Measurements from ENCODE around the gene ABHD15. TPM values are rescaled to one million over a fixed set of nuclear protein-coding genes. Genes with fewer than 3 reads are reported as not detected.
A peak's percentile ranks its signal among the peaks of the same experiment; 100 is the strongest.

The ABHD15 gene
- total and polyA plus RNA-seq, 9 of the 15 experiments (the other 6 are each of a cell fraction or from before 2014, with no cell fraction given) = 0.85 to 4.2 (median 2.1) TPM

- TF ChIP-seq, protein P1, sequence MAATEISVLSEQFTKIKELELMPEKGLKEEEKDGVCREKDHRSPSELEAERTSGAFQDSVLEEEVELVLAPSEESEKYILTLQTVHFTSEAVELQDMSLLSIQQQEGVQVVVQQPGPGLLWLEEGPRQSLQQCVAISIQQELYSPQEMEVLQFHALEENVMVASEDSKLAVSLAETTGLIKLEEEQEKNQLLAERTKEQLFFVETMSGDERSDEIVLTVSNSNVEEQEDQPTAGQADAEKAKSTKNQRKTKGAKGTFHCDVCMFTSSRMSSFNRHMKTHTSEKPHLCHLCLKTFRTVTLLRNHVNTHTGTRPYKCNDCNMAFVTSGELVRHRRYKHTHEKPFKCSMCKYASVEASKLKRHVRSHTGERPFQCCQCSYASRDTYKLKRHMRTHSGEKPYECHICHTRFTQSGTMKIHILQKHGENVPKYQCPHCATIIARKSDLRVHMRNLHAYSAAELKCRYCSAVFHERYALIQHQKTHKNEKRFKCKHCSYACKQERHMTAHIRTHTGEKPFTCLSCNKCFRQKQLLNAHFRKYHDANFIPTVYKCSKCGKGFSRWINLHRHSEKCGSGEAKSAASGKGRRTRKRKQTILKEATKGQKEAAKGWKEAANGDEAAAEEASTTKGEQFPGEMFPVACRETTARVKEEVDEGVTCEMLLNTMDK (IDR thresholded peaks at IDR 0.05; ENCODE audit: borderline replicate concordance, insufficient read depth, low read depth, low read length, poor library complexity, severe bottlenecking) = no peak
- TF ChIP-seq MYC (IDR thresholded peaks at IDR 0.05; ENCODE audit: low read depth, low read length) (no peak; the same call in 1 of the 2 replicates), MYC (CRISPR knock-in tag; IDR thresholded peaks at IDR 0.05; ENCODE audit: borderline replicate concordance, low read depth) (no peak), ERF (CRISPR knock-in tag; IDR thresholded peaks at IDR 0.05) (no peak), CHD1 (IDR thresholded peaks at IDR 0.05; ENCODE audit: low read length) (no peak), CXXC5 (CRISPR knock-in tag; IDR thresholded peaks at IDR 0.05) (peak; percentile 14; the same call in 1 of the 2 replicates), MYBL2 (IDR thresholded peaks at IDR 0.05; ENCODE audit: low read depth) (no peak), MYBL2 (CRISPR knock-in tag; IDR thresholded peaks at IDR 0.05; ENCODE audit: borderline replicate concordance) (no peak), CBX3 (IDR thresholded peaks at IDR 0.05; ENCODE audit: borderline replicate concordance in 1 of 2, low read length in 2 of 2) (peak in 1 of 2 experiments; percentile 34; a peak in 1 of 3 replicates), GTF2A2 (tag; IDR thresholded peaks at IDR 0.05) (no peak), RUNX1 (IDR thresholded peaks at IDR 0.05; ENCODE audit: low read depth) (no peak), ZNF280B (CRISPR knock-in tag; IDR thresholded peaks at IDR 0.05) (no peak), CBX5 (IDR thresholded peaks at IDR 0.05; ENCODE audit: borderline replicate concordance, low read depth) (no peak), STAG1 (CRISPR knock-in tag; IDR thresholded peaks at IDR 0.05; ENCODE audit: borderline replicate concordance) (no peak), EP300 (IDR thresholded peaks at IDR 0.05; ENCODE audit: low read length) (peak; percentile 81), TAL1 (IDR thresholded peaks at IDR 0.05) (peak; percentile 90), MTA2 (IDR thresholded peaks at IDR 0.05; ENCODE audit: low read depth) (peak; percentile 82), CEBPG (CRISPR knock-in tag; IDR thresholded peaks at IDR 0.05) (peak; percentile 78), CEBPG (tag; conservative IDR thresholded peaks at IDR 0.05 in 1 of 2, IDR thresholded peaks at IDR 0.05 in 1 of 2) (peak; percentile 71 to 87), SMARCB1 (IDR thresholded peaks at IDR 0.05; ENCODE audit: insufficient read length, low read depth) (no peak)
- TF ChIP-seq, protein P2, sequence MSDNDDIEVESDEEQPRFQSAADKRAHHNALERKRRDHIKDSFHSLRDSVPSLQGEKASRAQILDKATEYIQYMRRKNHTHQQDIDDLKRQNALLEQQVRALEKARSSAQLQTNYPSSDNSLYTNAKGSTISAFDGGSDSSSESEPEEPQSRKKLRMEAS (CRISPR knock-in tag; IDR thresholded peaks at IDR 0.05) = no peak
Observed at GRCh38 chr17:29557085-29557738, 9.6 kb downstream of the ABHD15 start (continued).
